T-cell (primary cell): ENCODE results near the gene GLP1R. TPM values are rescaled to one million over a fixed set of nuclear protein-coding genes. Genes with fewer than 3 reads are reported as not detected.

Experiments
- ATAC-seq, 4 experiments: fragments of 200-7000 bp in 3 of 4; fragments of 150-1000 bp in 1 of 4; cut with Tn5 transposase; replicated peaks in 1 of 4; 1 replicate in 3 of 4; 2 replicates in 1 of 4; pipeline ENCODE4 v1.10.0; 2021; ENCODE audit warnings: moderate library complexity in 3 of 4, mild to moderate bottlenecking in 2 of 4, moderate number of reproducible peaks in 1 of 4
- CTCF ChIA-PET, 2 donors: fragments of 300-600 bp; sonication (Branson Sonifier 250); formaldehyde crosslinking; loops; one replicate each; lab custom pipeline; 2022; ENCODE audit warnings: antibody characterized with exemption in 2 of 2; lab: Charles Lee
- POLR2A ChIA-PET, 2 donors: fragments of 300-600 bp; sonication (Branson Sonifier 250); formaldehyde crosslinking; loops; one replicate each; lab custom pipeline; 2022; ENCODE audit warnings: antibody characterized with exemption in 2 of 2; lab: Charles Lee
- DNase-seq, 35 experiments: peaks; one replicate each; pipeline versions ENCODE4 v3.0.0 to v3.0.0-alpha.2; 2013 to 2023
- H3K27ac ChIP-seq: one replicate; pipeline ENCODE4 v1.5.1; 2013; ENCODE audit warnings: low read length
- H3K27me3 ChIP-seq, 2 experiments: replicated peaks in 1 of 2; 1 replicate in 1 of 2; 2 replicates in 1 of 2; pipeline versions ENCODE4 v1.6.1 to v1.7.0; 2013; ENCODE audit warnings: low read length in 1 of 2, mixed read lengths in 1 of 2; ENCODE audit not compliant: control insufficient read depth in 2 of 2, insufficient read depth in 2 of 2; ENCODE audit errors: extremely low read depth in 1 of 2
- H3K36me3 ChIP-seq, 2 donors: 1 replicate in 1 of 2; 2 replicates in 1 of 2; pipeline versions ENCODE4 v1.6.1 to v1.7.0; 2013; ENCODE audit warnings: low read length in 1 of 2; ENCODE audit not compliant: control insufficient read depth in 2 of 2, insufficient read depth in 1 of 2; ENCODE audit errors: extremely low read depth in 1 of 2
- H3K4me1 ChIP-seq, 2 experiments: 1 replicate in 1 of 2; 2 replicates in 1 of 2; pipeline versions ENCODE4 v1.6.1 to v1.7.0; 2013; ENCODE audit warnings: low read length in 2 of 2, mixed read lengths in 1 of 2; ENCODE audit not compliant: insufficient read depth in 2 of 2, control insufficient read depth in 1 of 2; ENCODE audit errors: extremely low read depth in 1 of 2
- H3K4me3 ChIP-seq, 2 donors: 1 replicate in 1 of 2; 2 replicates in 1 of 2; pipeline versions ENCODE4 v1.5.1 to v1.7.0; 2013; ENCODE audit warnings: mild to moderate bottlenecking in 2 of 2, low read length in 1 of 2, moderate library complexity in 1 of 2; ENCODE audit not compliant: control insufficient read depth in 1 of 2; ENCODE audit errors: extremely low read depth in 1 of 2
- H3K9me3 ChIP-seq: 2 replicates; pipeline ENCODE4 v1.7.0; 2013
- H3K27ac Mint-ChIP-seq, 2 donors: one replicate each; pipeline ENCODE4 v1.8.0; 2020 to 2021; ENCODE audit warnings: mild to moderate bottlenecking in 2 of 2, mixed read lengths in 2 of 2
- H3K27me3 Mint-ChIP-seq, 2 donors: one replicate each; pipeline ENCODE4 v1.8.0; 2021 to 2022; ENCODE audit warnings: mixed read lengths in 2 of 2
- H3K36me3 Mint-ChIP-seq: one replicate; pipeline ENCODE4 v1.8.0; 2021; ENCODE audit warnings: mixed read lengths
- H3K4me1 Mint-ChIP-seq, 3 donors: one replicate each; pipeline ENCODE4 v1.8.0; 2020 to 2022; ENCODE audit warnings: mixed read lengths in 3 of 3, mild to moderate bottlenecking in 1 of 3
- H3K4me3 Mint-ChIP-seq, 3 donors: one replicate each; pipeline ENCODE4 v1.8.0; 2020 to 2022; ENCODE audit warnings: mild to moderate bottlenecking in 3 of 3, mixed read lengths in 3 of 3, moderate library complexity in 3 of 3
- H3K9me3 Mint-ChIP-seq, 3 donors: one replicate each; pipeline ENCODE4 v1.8.0; 2020 to 2022; ENCODE audit warnings: mixed read lengths in 3 of 3
- WGBS: methylation state at CpG from one replicate; pipeline ENCODE4 v1.1.5; 2013; ENCODE audit warnings: missing lambda C conversion rate; ENCODE audit not compliant: insufficient coverage; 5-methylcytosine and 5-hydroxymethylcytosine counted together
- total RNA-seq, 35 experiments: library from RNA in 6 of 35; stranded (reverse) in 6 of 35; fragments of 120-200 nt in 1 of 35; gene quantifications; one replicate each; pipeline versions ENCODE4 v1.2.1 to v1.2.4 and lab custom pipeline; 2013 to 2026

The GLP1R gene
- total RNA-seq, 5 donors from 2014 or later (not counting 1 experiment from before 2014, with no cell fraction given) = 0.07 TPM; not detected in 4

DNA sequence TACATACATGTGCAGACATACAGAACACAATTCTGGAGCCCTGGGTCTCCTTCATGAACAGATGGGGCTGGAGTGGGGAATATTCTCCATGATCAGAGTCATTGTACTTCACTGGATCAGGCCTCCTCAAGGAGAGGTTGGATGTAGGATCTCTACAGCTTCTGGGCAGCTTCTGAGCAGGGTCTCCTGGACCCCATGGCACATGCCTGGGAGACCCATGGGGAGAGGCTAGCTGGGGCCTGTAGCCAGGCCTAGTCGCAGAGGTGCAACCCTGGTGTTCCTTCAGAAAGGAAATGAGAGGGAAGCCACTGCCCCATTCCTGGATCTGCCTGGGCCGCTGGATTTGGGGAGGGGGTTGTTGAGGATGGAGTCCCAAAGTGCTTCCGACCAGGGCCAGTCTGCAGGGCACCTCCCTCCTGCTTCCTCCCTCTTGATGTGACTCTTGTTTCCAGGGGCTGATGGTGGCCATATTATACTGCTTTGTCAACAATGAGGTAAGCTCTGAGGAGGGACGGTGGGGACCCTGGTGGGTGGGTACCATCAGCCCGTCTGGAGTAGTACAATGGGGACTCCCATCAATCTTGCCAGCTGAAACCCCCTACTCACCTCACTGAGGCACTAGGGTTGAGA is 31.8 kb downstream of the GLP1R start:
- H3K27ac Mint-ChIP-seq = no peak overlapping the region
- no peaks in the 10 kb centered on the region for H3K4me1 Mint-ChIP-seq

DNA sequence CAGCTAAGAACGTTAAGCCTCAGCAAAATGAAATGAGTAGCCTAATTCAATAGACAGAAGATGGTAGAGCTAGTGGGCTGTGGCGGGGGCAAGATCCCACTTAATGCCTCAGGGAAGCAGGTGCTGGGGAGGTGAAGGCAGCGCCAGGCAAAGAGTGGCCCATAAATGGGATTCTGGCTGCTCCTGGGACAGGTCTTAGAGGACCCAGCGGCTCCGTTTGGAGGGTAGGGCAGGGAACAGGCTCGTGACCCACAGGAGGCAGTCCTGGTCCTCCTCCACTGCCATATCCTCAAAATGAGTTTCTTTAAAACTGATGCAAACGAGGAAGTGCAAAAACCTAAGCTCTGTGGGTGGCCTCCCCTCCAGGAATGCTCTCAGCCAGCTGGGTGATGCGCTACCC is 33.7 kb downstream of the GLP1R start:
- peaks cover 0 to 6% (median 0%) of the 10 kb centered on the region in 3 donors for H3K4me1 Mint-ChIP-seq
- H3K4me3 ChIP-seq = no peak overlapping the region
- H3K4me1 ChIP-seq = no peaks in the 10 kb centered on the region
- H3K9me3 Mint-ChIP-seq = no peaks in the 10 kb centered on the region
- ChIA-PET CTCF (no interaction called here), POLR2A (no interaction called here)
- H3K27ac ChIP-seq = no peak overlapping the region
- H3K36me3 ChIP-seq = no peaks in the 10 kb centered on the region
- no peak for DNase-seq
- H3K27me3 ChIP-seq = peaks cover 0 to 26% of the 10 kb centered on the region in 2 experiments
- peaks cover 7 to 15% of the 10 kb centered on the region in 2 donors for H3K27me3 Mint-ChIP-seq
- WGBS = 81% methylated on average over 3 of the region's 8 CpGs
- no peak overlapping the region for H3K4me3 Mint-ChIP-seq
- ATAC-seq = no peak
- H3K36me3 Mint-ChIP-seq = no peaks in the 10 kb centered on the region
- H3K9me3 ChIP-seq = no peaks in the 10 kb centered on the region
- H3K27ac Mint-ChIP-seq = no peak overlapping the region

More for the DNA sequence above, 31.8 kb downstream of the GLP1R start:
- 90% methylated on average over 3 of the region's 5 CpGs for WGBS
- POLR2A ChIA-PET = no interaction called here
- CTCF ChIA-PET = no interaction called here
- ATAC-seq (no peak), DNase-seq (no peak)
- H3K4me3 Mint-ChIP-seq = no peak overlapping the region
- H3K36me3 Mint-ChIP-seq = no peaks in the 10 kb centered on the region
- H3K9me3 Mint-ChIP-seq = no peaks in the 10 kb centered on the region
- Histone ChIP-seq H3K36me3 (no peaks in the 10 kb centered on the region), H3K27ac (no peak overlapping the region), H3K4me1 (no peaks in the 10 kb centered on the region), H3K4me3 (no peak overlapping the region), H3K27me3 (peaks cover 0 to 14% of the 10 kb centered on the region in 2 experiments), H3K9me3 (no peaks in the 10 kb centered on the region)
- peaks cover 0 to 7% of the 10 kb centered on the region in 2 donors for H3K27me3 Mint-ChIP-seq

DNA sequence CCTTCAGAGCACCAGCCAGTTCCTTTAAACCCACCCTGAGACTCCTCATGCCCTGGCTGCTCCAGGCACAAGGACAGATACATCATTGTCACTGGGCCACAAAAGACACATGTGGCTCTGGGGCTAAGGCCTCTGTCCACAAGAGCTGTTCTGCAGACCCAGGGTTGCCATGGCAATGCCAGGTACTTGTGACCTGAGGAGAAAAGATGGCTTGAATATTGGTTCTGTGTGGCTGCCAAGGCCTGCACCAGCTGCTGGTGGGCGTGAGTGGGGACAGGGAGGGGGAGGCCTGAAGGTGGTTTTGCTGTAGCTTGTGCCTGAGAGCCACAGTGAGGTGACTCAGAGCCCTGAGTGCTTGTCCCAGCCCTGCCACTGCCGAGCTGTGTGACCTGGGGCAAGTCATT is 34.7 kb downstream of the GLP1R start:
- Histone ChIP-seq H3K4me3 (no peak overlapping the region), H3K36me3 (no peaks in the 10 kb centered on the region), H3K9me3 (no peaks in the 10 kb centered on the region), H3K4me1 (no peaks in the 10 kb centered on the region), H3K27me3 (peaks cover 0 to 29% of the 10 kb centered on the region in 2 experiments), H3K27ac (no peak overlapping the region)
- ChIA-PET CTCF (no interaction called here), POLR2A (no interaction called here)
- DNase-seq (no peak), ATAC-seq (no peak)
- Mint-ChIP-seq H3K36me3 (no peaks in the 10 kb centered on the region), H3K27ac (no peak overlapping the region), H3K4me1 (peaks cover 0 to 6% (median 0%) of the 10 kb centered on the region in 3 donors), H3K27me3 (peaks cover 7 to 24% of the 10 kb centered on the region in 2 donors), H3K4me3 (no peak overlapping the region), H3K9me3 (no peaks in the 10 kb centered on the region)
- 44% methylated on average over 2 of the region's 2 CpGs for WGBS

DNA sequence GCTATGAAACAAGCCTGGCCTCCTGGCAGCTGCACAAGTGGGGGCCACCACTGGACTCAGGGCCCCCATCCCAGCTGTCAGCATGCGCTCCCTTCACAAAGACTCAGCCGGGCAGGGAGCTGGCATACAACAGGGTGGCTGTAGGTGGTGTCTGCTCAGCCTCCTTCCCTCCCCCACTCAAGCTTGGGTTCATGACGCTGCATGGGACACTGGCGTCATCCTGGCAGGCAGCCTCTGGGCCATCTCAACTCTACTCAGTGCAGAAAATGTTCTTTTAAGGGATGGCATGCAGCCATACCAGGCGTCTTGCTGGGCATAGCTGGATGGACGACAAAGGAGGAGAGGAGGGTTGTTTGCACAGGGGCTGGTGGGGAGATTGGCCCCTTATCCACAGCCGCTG is 35.9 kb downstream of the GLP1R start:
- H3K27me3 Mint-ChIP-seq = peaks cover 10 to 35% of the 10 kb centered on the region in 2 donors
- H3K27ac Mint-ChIP-seq = no peak overlapping the region
- no peaks in the 10 kb centered on the region for H3K4me1 ChIP-seq
- POLR2A ChIA-PET = interaction anchor here in 1 of 2 donors (0.6 kb wide), 1 partner anchor 104 kb away, joined by 6 read pairs; no protein-coding TSS in a partner anchor
- H3K4me3 Mint-ChIP-seq = no peak overlapping the region
- no peak overlapping the region for H3K4me3 ChIP-seq
- H3K27ac ChIP-seq = no peak overlapping the region
- peaks cover 0 to 38% of the 10 kb centered on the region in 2 experiments for H3K27me3 ChIP-seq
- H3K9me3 ChIP-seq = no peaks in the 10 kb centered on the region
- ATAC-seq = no peak
- H3K36me3 ChIP-seq = no peaks in the 10 kb centered on the region
- WGBS = 91% methylated on average over 4 of the region's 7 CpGs
- no peaks in the 10 kb centered on the region for H3K9me3 Mint-ChIP-seq
- DNase-seq = no peak
- H3K4me1 Mint-ChIP-seq = peaks cover 0 to 6% (median 0%) of the 10 kb centered on the region in 3 donors
- no peaks in the 10 kb centered on the region for H3K36me3 Mint-ChIP-seq
- CTCF ChIA-PET = no interaction called here

DNA sequence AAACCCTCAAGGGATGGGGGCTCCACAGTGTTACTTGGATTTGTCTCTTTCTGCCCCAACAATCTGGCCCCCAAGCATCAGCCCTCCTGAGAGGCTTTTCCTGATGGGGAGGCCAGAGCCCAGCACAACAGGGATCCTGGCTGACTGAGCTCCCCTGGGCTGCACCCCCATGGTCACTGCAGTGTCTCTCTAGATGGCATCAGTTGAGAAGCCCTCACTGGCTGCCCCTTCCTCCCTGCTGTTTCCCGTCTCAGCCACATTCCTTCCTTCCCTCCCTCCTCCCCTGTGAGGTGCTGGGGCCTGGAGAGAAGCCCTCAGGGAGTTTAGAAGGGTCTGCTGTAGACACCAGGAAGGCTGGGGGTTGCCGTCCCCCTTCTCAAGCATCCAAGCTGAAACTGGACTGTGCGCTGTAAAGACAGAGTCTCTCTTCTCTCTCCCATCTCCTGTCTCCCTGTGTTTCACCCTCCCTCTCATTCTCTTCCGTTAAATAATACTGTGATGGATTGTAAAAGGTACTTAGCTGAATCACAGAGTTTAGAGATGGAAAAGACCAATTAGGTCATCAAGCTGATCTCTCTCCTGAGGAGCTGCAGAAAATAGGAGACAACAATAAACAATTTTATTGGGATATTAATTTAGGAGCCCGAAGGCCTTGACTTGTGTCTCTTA is 36.7 kb downstream of the GLP1R start:
- Histone ChIP-seq H3K27me3 (peaks cover 0 to 44% of the 10 kb centered on the region in 2 experiments), H3K4me1 (no peaks in the 10 kb centered on the region), H3K4me3 (no peak overlapping the region), H3K27ac (no peak overlapping the region), H3K9me3 (no peaks in the 10 kb centered on the region), H3K36me3 (no peaks in the 10 kb centered on the region)
- Mint-ChIP-seq H3K4me3 (no peak overlapping the region), H3K36me3 (no peaks in the 10 kb centered on the region), H3K27ac (no peak overlapping the region), H3K9me3 (no peaks in the 10 kb centered on the region), H3K27me3 (peaks cover 16 to 40% of the 10 kb centered on the region in 2 donors), H3K4me1 (peaks cover 0 to 6% (median 0%) of the 10 kb centered on the region in 3 donors)
- ATAC-seq (no peak), DNase-seq (no peak)
- ChIA-PET POLR2A (no interaction called here), CTCF (no interaction called here)
- no CpG with 5 or more reads among the region's 5 CpGs for WGBS

DNA sequence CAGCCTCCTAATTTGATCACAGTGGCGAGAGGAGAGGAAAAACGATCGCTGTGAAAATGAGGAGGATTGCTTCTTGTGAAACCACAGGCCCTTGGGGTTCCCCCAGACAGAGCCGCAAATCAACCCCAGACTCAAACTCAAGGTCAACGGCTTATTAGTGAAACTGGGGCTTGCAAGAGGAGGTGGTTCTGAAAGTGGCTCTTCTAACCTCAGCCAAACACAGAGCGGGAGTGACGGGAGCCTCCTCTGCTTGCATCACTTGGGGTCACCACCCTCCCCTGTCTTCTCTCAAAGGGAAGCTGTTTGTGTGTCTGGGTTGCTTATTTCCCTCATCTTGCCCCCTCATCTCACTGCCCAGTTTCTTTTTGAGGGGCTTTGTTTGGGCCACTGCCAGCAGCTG is 37.7 kb downstream of the GLP1R start:
- ChIA-PET CTCF (no interaction called here), POLR2A (no interaction called here)
- Mint-ChIP-seq H3K4me3 (no peak overlapping the region), H3K27ac (no peak overlapping the region), H3K9me3 (no peaks in the 10 kb centered on the region), H3K27me3 (peaks cover 22 to 40% of the 10 kb centered on the region in 2 donors), H3K36me3 (no peaks in the 10 kb centered on the region), H3K4me1 (peaks cover 0 to 6% (median 0%) of the 10 kb centered on the region in 3 donors)
- Histone ChIP-seq H3K4me1 (no peaks in the 10 kb centered on the region), H3K36me3 (no peaks in the 10 kb centered on the region), H3K27ac (no peak overlapping the region), H3K4me3 (no peak overlapping the region), H3K9me3 (no peaks in the 10 kb centered on the region), H3K27me3 (peaks cover 0 to 46% of the 10 kb centered on the region in 2 experiments)
- DNase-seq = peak in 1 of 35 experiments; percentile 9
- no CpG with 5 or more reads among the region's 7 CpGs for WGBS
- ATAC-seq = peak in 1 of 4 experiments; percentile 28
